Heart left ventricle (tissue), 13 donors: ENCODE data around the gene SPPL3.

Source experiments
- POLR2A ChIP-seq, 2 donors: fragments of 450-650 bp; IDR thresholded peaks; one replicate each; pipeline ENCODE4 v1.6.1; 2017; ENCODE audit warnings: antibody characterized with exemption in 2 of 2, mild to moderate bottlenecking in 2 of 2, moderate library complexity in 2 of 2
- TF ChIP-seq, protein P1 (sequence below), 12 donors: fragments of 200-600 bp; sonication (generic) in 4 of 12; IDR thresholded peaks; one replicate each; pipeline versions ENCODE4 v1.5.0 to v1.8.0; 2018 to 2022; ENCODE audit warnings: antibody characterized with exemption in 12 of 12, mild to moderate bottlenecking in 5 of 12
- donor health status: ischemic (EF 13 %, LVEDD 7.1; RV severe dilation, severe dysfunction).
- donor health status: DM: no; HTN: yes; CAD: no.
- donor health status: DM: no; HTN: no; CAD: no.
- donor health status: ischemic (EF 25% LVEDD 6.9; RV normal size, moderate dysfunction).
- donor health status: ischemic (EF 25% LVEDD 5.7; RV mildly dilated, moderate dysfunction).
- donor health status: ischemic (EF 35%, LVEDD 5.7; RV mildly dilated, moderate dysfunction).
- donor health status: nonischemic (EF 11% LVEDD 7.7; RV severe dilation, severe dysfunction).
- donor health status: DM: yes; HTN: yes; CAD: no.
- donor health status: PGD.
- donor health status: ischemic (EF 29% LVEDD 5.4; RV normal size, mild dysfunction).
- donor health status: nonischemic (EF 23%, LVEDD 6.1; RV moderate dilation, normal function).

DNA sequence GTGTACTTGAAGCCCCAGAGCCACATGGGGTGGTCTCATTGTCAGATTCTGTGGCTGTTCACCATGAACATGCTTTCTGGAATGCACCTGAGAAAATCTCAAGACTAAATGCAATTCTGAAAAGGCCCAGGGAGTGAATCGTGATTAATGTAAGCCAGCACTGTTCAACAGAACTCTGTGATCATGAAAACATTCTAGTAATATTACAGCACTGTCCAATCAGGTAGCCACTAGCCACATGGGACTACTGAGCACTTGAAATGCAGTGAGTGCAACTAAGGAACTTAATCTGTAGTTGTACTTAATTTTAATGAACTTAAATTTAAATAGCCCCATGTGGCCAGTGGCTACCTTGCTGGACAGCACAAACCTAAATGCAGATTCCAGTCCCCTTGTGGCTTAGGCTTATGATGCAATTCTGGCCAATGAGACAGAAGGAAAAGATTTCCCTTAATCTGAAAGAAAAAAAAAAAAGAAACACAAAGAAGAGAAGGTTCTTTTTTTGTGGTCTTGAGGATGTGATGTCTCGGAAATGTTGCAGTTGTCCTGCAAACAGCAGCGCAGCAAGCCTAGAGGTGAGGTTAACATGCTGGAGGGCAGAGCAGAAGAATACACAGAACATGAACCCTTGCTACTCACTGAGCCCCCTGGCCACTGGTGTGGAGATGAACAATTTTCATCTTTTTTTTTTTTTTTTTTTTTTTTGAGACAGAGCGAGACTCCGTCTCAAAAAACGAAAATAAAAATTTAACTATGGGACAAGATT lies 48.2 kb downstream of the SPPL3 start:
- TF ChIP-seq, protein P1, sequence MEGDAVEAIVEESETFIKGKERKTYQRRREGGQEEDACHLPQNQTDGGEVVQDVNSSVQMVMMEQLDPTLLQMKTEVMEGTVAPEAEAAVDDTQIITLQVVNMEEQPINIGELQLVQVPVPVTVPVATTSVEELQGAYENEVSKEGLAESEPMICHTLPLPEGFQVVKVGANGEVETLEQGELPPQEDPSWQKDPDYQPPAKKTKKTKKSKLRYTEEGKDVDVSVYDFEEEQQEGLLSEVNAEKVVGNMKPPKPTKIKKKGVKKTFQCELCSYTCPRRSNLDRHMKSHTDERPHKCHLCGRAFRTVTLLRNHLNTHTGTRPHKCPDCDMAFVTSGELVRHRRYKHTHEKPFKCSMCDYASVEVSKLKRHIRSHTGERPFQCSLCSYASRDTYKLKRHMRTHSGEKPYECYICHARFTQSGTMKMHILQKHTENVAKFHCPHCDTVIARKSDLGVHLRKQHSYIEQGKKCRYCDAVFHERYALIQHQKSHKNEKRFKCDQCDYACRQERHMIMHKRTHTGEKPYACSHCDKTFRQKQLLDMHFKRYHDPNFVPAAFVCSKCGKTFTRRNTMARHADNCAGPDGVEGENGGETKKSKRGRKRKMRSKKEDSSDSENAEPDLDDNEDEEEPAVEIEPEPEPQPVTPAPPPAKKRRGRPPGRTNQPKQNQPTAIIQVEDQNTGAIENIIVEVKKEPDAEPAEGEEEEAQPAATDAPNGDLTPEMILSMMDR (IDR thresholded peaks at IDR 0.05), result no peak
- TF ChIP-seq POLR2A (IDR thresholded peaks at IDR 0.05), result no peak
